ENCODE measurements around the gene UGT1A1.

Gene UGT1A1

DNA sequence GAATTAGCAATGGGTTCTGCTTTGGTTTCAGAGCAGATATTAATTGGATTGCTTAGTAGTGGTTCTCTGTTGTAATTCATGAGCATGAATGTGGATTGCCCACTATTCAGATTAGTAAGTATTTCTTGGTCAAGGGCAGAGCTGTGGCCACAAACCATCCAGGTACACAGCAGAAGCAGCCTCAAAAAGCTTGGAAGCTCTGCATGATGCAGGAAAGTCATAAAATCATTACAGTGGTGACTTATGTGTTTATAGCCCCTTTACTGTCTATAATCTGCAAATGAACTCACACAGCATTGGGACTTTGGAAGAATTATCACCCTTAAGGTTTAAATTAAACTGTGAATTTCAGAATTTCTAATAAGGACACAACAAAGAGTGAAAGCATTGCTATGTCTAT lies 1.9 kb upstream of the UGT1A1 start:
- DNase-seq (ENCODE audit: low read depth in 2 of 2) = no peak

DNA sequence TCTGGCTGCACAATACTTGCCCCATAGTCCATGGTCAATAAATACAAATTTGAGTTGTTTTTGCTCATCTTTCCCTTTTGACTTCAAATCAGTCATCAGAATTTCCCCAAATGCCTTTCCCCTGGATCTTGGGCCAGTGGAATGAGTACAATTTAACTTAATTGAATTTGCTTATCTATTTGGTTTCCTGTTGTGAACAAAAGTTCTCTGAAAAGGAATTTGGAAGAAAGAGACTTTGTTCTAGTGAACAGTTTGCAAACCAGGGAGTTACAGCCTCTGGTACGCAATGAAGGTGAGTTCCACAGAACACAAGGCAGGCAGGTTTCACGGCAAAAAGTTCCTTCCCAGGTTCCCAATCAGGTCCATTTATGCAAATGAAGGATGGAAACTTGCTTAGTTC lies 1.2 kb upstream of the UGT1A1 start:
- DNase-seq (ENCODE audit: low read depth in 2 of 2) = no peak

DNA sequence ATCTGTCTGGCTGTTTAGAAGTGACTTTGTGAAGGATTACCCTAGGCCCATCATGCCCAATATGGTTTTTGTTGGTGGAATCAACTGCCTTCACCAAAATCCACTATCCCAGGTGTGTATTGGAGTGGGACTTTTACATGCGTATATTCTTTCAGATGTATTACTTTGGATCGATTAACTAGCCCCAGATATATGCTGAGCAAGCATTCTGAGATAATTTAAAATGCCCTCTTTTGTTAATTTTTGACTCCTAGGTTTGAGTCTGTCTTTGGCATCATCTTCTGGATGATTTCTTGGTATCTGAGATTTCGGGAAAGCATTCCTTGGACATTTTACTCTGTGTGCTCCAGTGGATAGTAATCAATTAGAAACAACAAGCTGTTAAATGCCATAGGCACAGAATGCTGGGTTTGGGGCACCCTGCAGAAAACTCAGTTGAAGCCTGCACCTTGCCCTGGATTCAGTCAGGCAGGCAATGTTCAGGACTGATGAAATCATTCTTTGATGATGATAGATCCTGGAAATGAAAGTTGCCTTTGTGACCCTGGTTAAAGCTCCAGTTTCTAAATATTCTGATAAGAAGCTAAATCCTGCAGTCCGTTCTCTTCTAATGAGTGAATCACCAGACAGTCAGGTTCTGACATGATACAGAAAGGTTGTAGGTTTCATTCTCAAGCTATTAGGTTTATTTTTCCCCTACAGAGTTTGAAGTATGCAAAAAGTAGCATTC lies 1.1 kb downstream of the UGT1A1 start:
- no peak for DNase-seq (ENCODE audit: low read depth in 2 of 2)

DNA sequence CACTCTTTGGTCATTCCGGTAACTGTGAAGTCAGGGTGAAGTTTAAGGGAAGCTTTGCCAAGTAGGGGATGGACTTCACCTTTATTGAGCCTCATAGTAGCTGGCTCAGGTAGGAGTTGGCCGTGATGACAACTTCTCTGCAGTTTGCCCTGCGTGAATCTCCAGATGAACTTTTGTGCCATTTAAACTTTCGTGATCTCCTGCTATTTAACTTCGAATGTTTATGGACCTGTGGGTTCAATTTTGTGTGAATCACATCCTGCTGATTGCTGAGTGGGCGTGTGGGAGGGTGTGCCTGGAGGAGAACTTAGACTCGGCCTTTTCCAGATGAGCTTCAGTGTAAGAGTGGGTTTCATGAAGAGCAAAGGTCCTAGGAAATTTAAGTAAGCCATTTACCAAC lies 4.2 kb downstream of the UGT1A1 start:
- DNase-seq (ENCODE audit: low read depth in 2 of 2) = no peak

DNA sequence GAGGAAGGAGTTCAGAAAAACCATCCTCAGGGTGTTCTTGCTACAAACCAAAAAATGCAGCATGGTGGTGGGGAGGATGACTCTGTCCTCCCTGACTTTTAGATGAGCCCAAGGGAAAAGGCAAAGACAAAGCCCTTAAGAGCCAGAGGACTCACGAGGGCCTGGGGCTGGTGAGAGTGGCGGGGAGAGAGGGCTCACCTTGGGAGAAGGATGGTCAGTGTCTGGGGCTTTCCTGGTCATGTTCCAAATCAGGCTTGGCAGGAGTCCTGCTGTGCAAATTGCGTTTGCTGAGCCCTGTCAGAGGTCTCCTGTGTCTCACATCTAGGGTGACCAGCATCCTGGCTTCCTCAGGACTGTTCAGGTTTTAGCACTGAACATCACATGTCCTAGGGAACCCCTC lies 4.7 kb downstream of the UGT1A1 start:
- no peak for DNase-seq (ENCODE audit: low read depth in 2 of 2)

DNA sequence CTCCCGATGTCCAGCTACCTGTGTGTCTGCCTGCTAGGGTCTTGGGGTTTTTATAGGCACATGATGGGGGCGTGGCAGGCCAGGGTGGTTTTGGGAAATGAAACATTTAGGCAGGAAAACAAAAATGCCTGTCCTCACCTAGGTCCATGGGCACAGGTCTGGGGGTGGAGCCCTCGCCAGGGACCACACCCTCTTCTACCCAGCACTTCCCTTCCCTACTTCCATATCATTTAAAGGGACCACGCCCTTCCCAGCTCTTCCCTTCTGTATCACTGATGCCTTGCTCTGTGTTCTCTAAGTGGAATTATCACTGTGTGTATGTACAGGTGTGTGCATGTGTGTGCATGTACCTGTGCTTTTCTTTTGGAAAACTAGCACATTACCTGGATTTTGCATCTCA lies 6.3 kb downstream of the UGT1A1 start:
- no peak for DNase-seq (ENCODE audit: low read depth in 2 of 2)

DNA sequence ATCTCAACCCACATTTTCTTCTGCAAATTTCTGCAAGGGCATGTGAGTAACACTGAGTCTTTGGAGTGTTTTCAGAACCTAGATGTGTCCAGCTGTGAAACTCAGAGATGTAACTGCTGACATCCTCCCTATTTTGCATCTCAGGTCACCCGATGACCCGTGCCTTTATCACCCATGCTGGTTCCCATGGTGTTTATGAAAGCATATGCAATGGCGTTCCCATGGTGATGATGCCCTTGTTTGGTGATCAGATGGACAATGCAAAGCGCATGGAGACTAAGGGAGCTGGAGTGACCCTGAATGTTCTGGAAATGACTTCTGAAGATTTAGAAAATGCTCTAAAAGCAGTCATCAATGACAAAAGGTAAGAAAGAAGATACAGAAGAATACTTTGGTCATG lies 8.0 kb downstream of the UGT1A1 start:
- no peak for DNase-seq (ENCODE audit: low read depth in 2 of 2)

DNA sequence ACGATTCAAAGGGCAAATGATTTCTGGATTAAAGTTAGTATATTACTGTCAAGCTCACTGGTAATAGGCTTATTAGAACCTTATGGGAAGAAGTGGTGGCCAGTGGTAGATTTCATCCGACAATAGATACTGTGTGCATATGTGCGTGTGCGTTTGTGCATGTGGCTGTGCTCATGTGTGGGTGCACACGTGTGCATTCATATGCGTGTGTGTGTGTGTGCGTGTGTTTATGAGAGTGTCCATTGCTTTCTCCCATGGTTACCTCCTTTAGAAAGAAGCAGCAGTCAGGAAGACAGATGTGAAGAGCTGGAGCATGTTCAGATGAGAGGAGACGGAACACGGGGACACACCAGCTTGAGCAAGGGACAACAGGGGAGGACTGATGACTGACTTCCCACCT lies 9.2 kb downstream of the UGT1A1 start:
- DNase-seq (ENCODE audit: low read depth in 2 of 2) = no peak

DNA sequence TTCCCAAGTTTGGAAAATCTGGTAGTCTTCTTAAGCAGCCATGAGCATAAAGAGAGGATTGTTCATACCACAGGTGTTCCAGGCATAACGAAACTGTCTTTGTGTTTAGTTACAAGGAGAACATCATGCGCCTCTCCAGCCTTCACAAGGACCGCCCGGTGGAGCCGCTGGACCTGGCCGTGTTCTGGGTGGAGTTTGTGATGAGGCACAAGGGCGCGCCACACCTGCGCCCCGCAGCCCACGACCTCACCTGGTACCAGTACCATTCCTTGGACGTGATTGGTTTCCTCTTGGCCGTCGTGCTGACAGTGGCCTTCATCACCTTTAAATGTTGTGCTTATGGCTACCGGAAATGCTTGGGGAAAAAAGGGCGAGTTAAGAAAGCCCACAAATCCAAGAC lies 12.1 kb downstream of the UGT1A1 start:
- DNase-seq (ENCODE audit: low read depth in 2 of 2) = no peak

DNA sequence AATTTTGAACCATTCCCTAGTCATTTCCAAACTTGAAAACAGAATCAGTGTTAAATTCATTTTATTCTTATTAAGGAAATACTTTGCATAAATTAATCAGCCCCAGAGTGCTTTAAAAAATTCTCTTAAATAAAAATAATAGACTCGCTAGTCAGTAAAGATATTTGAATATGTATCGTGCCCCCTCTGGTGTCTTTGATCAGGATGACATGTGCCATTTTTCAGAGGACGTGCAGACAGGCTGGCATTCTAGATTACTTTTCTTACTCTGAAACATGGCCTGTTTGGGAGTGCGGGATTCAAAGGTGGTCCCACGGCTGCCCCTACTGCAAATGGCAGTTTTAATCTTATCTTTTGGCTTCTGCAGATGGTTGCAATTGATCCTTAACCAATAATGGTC lies 12.5 kb downstream of the UGT1A1 start:
- DNase-seq (ENCODE audit: low read depth in 2 of 2) = no peak

DNA sequence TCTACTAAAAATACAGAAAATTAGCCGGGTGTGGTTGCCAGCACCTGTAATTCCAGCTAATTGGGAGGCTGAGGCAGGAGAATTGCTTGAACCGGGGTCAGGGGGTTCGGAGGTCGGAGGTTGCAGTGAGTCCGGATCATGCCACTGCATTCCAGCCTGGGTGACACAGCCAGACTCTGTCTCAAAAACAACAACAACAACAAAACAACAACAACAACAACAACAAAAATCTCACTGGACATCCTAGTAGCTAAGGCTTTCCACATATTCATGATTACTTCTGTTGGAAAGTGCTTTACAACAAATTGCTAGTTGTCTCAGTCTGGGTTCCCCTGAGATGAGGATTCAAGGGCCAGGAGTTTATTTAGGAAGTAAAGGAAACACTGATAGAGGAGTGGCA lies 13.8 kb downstream of the UGT1A1 start:
- no peak for DNase-seq (ENCODE audit: low read depth in 2 of 2)

DNA sequence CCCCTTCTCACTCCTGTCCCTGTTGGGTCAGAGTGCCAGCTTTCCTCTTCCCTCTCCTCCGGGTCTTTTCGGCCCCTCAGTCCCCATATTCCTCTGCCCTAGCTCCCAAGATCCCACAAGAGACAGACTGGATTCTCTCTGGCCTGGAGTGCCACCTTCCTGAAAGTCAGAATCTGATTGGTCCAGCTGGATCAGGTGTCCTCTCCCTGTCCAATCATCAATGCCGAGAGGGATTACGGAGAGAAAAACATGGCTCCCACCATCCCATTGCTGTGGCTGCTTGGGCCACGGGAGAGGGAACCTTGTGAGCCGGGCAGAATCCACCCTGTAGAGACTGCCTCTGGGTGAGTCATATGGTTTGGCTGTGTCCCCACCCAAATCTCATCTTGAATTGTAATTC lies 15.3 kb downstream of the UGT1A1 start:
- no peak for DNase-seq (ENCODE audit: low read depth in 2 of 2)

DNA sequence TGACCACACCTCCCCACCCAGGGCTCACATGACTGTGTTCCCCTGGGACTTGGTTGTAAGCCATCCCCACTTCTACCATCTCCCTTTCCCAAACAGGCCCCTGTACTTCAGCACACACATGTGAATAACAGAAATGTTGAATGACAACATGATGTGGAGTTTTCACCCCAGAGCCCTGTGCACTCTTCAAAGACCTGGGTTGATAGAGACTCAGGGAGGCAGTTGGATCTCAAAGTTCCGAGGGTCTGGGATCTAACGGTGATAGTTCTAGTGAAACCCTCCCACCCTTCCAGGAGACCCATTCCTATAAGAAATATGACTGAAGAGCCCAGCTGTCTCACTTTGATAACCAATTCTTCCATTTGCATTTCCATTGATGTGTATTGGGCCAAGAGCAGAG lies 18.0 kb downstream of the UGT1A1 start, which contains the start of gene MROH2A:
Gene MROH2A (plus strand): TSS at position 301 of the 400 bp plus-strand sequence. CDS start 1,029 bp downstream, outside the sequence.
- DNase-seq (ENCODE audit: low read depth in 2 of 2) = no peak

DNA sequence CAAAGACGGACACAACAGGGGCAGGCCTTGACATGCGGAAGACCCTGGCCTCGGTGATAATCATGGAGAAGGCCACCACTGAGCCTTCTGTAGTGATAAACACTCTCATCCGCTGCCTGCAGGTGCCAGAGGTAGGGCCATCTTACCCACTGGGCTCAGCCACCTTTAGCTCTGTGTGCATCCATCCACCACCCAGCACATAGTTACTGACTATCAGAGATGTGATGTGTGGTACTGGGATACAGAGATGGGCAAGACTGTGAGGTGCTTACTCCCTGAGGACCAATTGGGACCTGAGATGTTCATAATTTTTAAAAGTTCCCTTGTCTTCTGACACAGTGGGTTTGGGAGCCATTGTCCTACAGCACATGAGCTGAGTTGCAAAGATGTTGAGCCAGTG lies 19.7 kb downstream of the UGT1A1 start:
- no peak for DNase-seq (ENCODE audit: low read depth in 2 of 2)

DNA sequence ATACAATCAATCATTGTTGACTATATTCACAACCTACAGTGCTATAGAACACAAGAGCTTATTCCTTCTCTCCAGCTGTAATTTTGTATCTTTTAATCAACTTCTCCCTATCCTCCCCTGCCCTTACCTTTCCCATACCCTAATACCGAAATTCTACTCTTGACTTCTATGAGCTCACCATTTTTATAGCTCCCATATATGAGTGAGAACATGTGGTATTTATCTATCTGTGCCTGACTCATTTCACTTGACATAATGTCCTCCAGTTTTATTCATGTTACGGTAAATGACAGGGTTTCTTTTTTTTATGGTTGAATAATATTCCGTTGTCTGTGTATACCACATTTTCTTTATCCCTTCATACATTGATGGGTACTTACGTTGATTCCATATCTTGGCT lies 20.7 kb downstream of the UGT1A1 start:
- no peak for DNase-seq (ENCODE audit: low read depth in 2 of 2)

DNA sequence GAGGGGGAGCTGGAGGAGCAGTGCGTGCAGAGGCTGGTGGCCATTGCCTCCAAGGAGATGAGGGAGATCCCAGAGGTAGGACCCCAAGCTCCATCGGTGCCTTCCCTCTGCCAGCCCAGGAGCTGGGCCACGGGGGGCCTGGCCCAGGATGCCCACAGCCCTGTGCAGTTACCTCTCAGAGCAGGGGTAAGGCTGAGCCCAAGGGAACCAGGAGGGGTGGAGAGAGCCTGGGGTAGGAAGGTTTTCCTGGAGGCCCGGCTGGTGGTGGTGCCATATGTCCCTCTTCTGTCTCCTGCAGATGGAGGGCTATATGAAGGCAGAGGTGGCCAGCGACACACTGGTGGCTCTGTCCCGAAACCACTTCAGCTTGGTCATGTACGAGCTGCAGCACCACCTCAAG lies 29.5 kb downstream of the UGT1A1 start:
- DNase-seq (ENCODE audit: low read depth in 2 of 2) = no peak

DNA sequence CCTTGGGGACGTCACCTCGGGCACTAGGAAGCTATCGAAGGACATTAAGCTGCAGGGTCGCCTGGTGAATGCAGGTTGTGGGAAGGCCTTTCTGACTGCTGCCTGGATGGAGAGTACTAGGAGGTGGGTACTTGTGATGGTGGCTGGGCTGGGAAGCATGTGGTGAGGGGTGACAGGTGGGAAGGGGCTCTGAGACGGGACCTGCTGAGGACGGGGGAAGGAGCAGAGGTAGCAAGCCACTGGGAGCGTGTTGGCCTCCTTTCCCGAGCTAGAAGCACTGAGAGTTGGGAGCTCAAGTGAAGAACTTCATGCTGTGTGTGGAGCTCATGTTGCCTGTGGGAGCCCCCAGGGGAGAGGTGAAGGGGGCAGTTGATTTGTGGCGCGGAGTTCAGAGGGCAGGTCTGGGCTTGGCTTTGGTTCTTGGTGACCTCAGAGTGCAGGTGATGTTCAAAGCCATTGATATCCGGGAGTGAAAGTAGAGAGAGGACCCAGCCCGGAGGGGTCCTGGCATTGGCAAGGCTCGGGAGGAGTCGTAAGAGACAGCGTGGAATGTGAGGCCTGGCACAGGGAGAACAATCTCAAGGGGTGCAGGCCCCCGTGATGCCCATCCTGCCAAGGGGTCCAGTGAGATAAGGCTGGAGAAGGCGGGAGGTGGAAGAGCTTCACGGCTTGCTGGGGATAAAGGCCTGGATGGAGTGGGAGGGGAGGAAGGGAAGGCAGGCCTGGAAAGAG lies 31.2 kb downstream of the UGT1A1 start:
- DNase-seq (ENCODE audit: low read depth in 2 of 2) = no peak

DNA sequence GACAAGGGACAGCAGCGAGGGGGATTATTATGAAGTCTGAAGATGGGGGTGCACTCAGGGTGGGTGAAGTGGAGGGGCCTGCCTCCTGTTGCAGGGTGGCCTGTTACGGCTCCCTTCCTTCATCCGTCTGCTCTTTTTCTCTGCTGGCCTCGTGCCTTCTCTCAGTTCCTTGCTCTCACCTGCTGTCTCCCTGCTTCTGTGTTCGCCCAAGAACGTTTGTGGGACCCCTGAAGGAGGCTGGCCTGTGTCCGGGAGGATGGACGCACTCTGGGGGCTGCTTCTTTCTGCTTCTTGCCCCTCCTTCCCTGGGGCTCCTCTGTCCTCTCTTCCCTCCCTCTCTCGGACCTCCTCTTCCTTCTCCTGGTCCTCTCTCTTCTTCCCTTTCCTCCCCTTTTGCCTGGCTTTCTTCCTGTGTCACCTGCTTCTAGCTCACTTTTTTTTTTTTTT lies 31.8 kb downstream of the UGT1A1 start:
- DNase-seq (ENCODE audit: low read depth in 2 of 2) = no peak

DNA sequence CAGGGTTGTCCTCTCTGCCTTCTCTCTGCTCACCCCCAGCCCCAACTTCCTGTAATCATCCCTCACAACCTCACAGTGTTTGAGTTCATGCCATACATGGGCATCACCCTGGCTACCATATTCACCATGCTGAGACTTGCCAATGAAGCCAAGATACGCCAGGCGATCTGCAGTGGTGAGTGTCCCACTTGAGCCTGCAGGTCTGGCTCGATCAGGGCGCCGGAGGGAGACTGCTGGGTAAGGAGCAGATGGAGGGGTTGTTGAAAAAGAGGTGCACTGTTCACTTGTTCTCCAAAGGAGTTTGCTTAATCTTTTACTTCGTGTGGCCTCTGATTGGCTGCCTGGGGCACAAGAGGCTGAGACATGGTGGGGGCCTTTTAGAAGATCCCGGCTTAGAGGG lies 32.6 kb downstream of the UGT1A1 start:
- DNase-seq (ENCODE audit: low read depth in 2 of 2) = no peak

DNA sequence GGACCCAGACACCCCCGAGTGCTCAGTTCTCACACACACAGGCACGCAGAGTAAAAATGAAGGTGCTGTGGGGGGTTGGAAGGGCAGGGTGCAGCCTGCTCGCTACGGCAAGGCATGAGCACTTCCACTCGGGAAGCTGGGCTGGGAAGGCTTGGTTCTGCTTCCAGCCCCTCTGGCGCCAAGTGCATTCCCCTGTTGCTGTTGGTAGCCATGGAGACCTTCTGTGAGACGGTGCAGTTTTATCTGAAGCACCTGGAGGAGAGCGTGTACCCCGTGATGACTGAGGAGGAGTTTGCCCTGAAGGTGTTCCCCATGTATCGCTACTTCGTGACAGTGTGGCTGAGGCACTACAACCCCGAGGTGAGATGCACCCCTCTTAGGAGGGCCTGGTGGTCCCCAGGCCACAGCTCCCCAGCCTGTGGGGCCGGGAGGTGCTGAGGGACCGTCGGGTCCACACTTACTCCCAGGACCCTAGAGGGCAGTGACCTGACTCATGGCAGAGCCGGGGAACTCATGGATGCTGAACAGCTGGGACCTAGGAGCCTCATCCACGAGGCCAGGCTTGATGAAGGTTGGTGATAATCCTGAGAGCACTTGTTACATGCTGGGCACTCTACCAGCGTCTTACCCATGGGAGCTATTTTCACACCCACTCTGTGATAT lies 33.5 kb downstream of the UGT1A1 start:
- DNase-seq (ENCODE audit: low read depth in 2 of 2) = no peak

DNA sequence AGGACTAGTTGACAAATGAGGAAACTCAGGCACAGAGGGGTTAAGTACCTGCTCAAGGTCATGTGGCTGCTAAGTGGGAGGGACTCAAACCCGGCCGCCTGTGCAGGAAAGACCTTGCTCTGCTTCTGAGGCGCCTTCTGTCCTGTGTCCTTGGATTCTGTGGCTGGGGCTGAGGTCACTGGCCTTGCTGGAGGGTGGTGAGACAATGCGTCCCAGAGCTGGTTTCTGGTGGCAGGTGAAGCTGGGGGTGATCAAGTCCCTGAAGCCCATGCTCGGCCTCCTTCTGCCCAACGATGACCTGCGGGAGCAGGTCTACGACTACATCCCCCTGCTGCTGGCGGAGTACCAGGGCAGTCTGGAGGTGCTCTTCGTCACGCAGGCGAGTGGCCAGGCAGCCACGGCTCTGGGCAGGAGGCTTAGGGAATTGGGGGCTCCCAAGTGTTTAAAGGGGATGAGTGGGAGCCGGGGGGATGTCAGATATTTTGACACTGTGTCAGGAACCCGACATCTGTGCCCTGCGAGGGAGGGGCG lies 34.1 kb downstream of the UGT1A1 start:
- DNase-seq (ENCODE audit: low read depth in 2 of 2) = no peak

DNA sequence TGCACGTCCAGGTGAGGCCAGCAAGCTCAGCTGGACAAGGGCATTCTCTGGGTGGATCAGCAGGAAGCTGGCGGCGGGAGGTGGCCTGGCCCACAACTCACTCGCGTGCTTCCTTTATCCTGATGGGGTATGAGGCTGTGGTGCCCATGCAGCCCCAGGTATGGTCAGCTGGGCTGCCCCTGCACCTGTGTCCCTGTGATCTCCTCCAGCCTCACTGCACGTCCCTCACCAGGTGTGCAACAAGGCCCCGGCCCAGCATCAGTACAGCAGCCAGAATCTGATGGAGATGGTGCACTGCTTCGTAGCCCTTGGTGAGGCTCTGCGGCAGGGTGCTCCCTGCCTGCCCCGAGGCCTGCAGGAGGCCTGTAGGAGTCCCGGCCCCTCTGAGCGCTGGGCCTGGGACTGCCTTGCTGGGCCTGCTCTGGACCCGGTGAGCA lies 35.7 kb downstream of the UGT1A1 start:
- no peak for DNase-seq (ENCODE audit: low read depth in 2 of 2)

DNA sequence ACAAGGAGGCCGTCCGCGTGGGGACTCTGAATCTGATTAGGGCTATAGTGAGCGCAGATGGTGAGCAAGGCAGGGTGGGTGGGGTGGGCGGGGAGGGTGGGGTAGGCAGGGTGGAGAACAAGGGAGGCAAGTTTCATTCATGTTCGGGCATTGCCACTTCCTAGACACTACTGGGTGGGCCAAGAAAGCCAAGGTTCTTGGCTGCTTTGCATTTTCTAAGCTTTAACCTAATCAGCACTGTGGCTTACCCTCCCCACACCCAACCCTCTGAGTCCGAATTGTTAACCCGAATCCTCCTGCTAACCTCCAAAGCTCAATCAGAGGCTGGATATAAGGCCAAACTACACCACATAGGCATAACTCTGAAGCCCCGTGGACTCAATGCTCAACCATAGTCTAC lies 36.2 kb downstream of the UGT1A1 start:
- no peak for DNase-seq (ENCODE audit: low read depth in 2 of 2)

All from fibroblast of skin of left quadriceps (primary cell).